GM10266 (cell line): ENCODE results near the gene CCDC171.

Source experiments
- DNase-seq: peaks from one replicate; pipeline ENCODE4 v3.0.0; 2012; ENCODE audit errors: extremely low spot score
- TF ChIP-seq, protein P1 (sequence below): IDR thresholded peaks from 2 replicates; pipeline ENCODE4 v1.5.1; 2012; ENCODE audit warnings: mild to moderate bottlenecking, low read depth; ENCODE audit not compliant: control insufficient read depth, insufficient read depth; ENCODE audit errors: missing control alignments

Gene CCDC171

DNA sequence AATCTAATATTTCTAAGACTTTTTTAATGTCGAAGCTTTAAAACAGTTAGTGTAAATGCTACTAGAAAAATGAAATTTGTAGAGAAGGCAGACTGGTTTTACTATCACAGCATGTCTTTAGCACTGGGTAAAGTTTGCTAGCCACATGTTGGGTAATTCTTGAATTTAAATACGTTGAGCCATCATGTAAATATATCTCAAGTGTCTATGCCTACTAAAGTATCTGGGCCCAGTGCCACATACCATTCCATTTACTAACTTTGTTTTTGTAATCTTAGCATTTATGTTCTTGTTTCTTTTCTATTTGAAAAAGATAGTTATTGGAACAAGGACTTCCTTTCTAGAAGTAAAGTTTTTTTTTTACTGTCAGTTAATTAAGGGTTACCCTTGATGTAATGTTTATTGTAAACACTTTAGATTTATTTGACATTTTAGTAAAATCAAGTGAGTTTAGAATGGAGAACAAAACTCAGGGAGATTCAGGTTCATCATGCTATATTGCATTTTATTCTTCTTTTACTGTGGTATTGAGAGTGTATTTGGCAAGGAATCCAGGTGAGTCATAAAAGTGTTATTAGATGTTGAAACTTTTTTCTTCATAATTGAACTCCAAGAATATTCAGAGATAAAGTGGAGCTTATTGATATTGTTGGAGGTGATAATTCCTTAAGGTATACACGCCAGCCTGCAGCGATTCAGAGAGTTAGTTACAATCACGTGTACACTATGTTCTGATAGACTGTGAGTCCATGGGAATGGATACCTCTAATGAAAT lies 182.4 kb downstream of the CCDC171 start:
- DNase-seq, result no peak
- TF ChIP-seq, protein P1, sequence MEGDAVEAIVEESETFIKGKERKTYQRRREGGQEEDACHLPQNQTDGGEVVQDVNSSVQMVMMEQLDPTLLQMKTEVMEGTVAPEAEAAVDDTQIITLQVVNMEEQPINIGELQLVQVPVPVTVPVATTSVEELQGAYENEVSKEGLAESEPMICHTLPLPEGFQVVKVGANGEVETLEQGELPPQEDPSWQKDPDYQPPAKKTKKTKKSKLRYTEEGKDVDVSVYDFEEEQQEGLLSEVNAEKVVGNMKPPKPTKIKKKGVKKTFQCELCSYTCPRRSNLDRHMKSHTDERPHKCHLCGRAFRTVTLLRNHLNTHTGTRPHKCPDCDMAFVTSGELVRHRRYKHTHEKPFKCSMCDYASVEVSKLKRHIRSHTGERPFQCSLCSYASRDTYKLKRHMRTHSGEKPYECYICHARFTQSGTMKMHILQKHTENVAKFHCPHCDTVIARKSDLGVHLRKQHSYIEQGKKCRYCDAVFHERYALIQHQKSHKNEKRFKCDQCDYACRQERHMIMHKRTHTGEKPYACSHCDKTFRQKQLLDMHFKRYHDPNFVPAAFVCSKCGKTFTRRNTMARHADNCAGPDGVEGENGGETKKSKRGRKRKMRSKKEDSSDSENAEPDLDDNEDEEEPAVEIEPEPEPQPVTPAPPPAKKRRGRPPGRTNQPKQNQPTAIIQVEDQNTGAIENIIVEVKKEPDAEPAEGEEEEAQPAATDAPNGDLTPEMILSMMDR, result no peak

DNA sequence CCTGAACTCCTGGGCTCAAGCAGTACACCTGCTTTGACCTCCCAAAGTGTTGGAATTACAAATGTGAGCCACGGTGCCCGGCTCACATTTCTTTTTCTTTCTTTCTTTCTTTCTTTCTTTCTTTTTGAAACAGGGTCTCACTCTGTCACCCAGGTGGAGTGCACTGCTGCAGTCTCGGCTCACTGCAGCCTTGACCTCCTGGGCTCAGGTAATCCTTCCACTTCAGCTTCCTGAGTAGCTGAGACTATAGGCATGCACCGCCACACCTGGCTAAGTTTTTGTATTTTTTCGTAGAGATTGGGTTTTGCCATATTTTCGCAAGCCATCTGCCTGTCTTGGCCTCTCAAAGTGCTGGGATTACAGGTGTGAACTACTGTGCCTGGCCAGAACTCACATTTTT lies 183.7 kb downstream of the CCDC171 start:
- DNase-seq, result no peak
- TF ChIP-seq, protein P1, result no peak

DNA sequence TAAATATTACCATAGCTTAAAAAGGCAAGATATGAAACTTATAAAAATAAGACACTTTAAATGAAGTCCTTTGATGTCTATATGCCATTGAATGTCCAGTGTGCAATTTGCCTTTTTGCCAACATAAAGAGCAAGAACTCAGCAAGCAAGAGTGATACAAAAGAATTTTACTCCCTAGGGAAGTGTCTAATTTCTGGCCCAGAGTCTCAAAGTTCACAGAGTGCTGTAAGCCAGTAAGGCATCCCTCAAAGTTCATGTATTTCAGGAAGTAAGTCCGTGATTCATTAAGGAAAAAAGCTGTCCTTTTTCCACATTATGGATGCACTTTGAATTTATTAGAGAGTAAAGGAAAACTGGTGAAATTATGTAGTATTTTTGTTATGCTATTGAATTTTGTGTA lies 185.2 kb downstream of the CCDC171 start:
- TF ChIP-seq, protein P1, result no peak
- DNase-seq, result no peak

DNA sequence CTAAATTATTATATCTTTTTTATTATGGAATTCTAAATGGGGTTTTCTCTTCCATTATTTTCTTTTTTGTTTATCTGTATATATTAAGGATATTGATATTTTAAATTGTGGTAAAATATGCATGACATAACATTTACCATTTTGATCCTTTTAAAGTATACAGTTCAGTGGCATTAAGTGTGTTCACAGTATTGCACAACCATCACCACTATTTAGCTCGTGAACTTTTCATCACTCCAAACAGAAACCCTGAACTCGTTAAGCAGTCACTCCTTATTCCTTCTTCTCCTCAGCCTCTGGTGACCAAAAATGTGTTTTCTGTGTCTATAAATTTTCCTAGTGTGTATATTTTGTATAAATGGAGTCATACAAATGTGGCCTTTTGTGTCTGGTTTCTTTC lies 188.2 kb downstream of the CCDC171 start:
- TF ChIP-seq, protein P1, result no peak
- no peak for DNase-seq

DNA sequence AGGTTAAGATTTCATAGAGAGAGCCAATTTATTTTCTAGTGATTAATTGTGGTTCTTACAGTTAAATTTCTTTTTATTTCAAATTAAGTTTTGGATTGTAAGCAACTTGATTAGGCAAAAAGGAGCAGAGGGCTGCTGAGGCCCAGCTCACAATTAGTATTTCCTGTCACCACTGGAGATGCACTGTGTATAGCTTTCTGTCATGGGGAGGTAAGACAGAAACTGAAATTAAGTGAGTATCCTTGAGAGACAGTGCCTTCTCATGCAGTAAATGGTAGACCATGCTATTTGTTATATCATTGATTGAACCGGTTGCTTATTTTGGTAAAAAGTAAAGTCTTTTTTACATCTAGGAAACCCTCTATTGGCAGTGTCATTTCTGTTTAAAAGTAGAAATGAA lies 190.7 kb downstream of the CCDC171 start:
- TF ChIP-seq, protein P1, result no peak
- DNase-seq, result no peak

DNA sequence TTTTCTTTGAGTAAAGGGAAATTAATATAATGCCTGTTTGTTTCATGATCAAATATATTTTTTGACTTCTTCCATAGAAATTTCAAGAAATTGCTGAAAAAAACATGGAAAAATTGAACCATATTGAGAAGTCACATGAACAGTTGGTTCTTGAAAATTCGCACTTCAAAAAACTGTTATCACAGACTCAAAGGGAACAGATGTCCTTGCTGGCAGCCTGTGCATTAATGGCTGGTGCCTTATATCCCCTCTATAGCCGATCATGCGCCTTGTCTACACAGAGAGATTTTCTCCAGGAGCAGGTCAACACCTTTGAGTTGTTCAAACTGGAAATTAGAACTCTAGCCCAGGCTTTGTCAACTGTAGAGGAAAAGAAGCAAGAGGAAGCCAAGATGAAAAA lies 191.4 kb downstream of the CCDC171 start:
- DNase-seq, result no peak
- TF ChIP-seq, protein P1, result no peak

DNA sequence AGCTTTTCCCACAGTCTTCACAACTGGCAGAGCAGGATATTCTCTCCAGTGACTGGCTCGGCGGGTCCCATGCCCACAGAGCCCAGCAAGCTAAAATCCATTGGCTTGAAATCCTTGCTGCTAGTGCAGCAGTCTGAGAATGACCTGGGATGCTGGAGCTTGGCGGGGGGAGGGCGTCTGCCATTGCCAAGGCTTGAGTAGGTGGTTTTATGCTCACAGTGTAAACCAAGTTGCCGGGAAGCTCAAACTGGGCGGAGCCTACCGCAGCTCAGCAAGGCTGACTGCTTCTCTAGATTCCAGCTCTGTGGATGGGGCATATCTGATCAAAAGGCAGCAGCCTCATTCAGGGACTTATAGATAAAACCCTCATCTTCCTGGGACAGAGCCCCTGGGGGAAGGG lies 194.1 kb downstream of the CCDC171 start:
- TF ChIP-seq, protein P1, result no peak

More for the DNA sequence above, 194.1 kb downstream of the CCDC171 start:
- DNase-seq, result no peak
